Subcutaneous abdominal adipose tissue (tissue), 5 donors: Measurements from ENCODE around the gene PVR.
"Not testable (repeated sequence)": the region's sequence is repeated elsewhere in the genome, so short reads cannot be mapped to it uniquely, and the experiment has no call there.

Experiments used
- H3K27ac ChIP-seq: one replicate; pipeline ENCODE4 v1.7.0; 2013; ENCODE audit warnings: low read depth, mild to moderate bottlenecking, inconsistent platforms, low read length, moderate library complexity
- H3K27me3 ChIP-seq, 5 donors: one replicate each; pipeline ENCODE4 v1.7.0; 2013; ENCODE audit warnings: low read length in 5 of 5, inconsistent platforms in 1 of 5; ENCODE audit not compliant: control insufficient read depth in 5 of 5, insufficient read depth in 4 of 5
- H3K36me3 ChIP-seq, 5 donors: one replicate each; pipeline ENCODE4 v1.7.0; 2013; ENCODE audit warnings: low read length in 5 of 5; ENCODE audit not compliant: control insufficient read depth in 5 of 5, insufficient read depth in 5 of 5
- H3K4me1 ChIP-seq, 5 donors: one replicate each; pipeline ENCODE4 v1.7.0; 2013; ENCODE audit warnings: low read length in 5 of 5, mild to moderate bottlenecking in 3 of 5, moderate library complexity in 1 of 5; ENCODE audit not compliant: control insufficient read depth in 5 of 5, insufficient read depth in 5 of 5
- H3K4me3 ChIP-seq, 5 donors: one replicate each; pipeline ENCODE4 v1.7.0; 2013; ENCODE audit warnings: low read length in 5 of 5, low read depth in 1 of 5
- H3K9ac ChIP-seq, 5 donors: one replicate each; pipeline ENCODE4 v1.7.0; 2013; ENCODE audit warnings: low read length in 5 of 5, mild to moderate bottlenecking in 4 of 5, moderate library complexity in 3 of 5
- H3K9me3 ChIP-seq, 5 donors: one replicate each; pipeline ENCODE4 v1.7.0; 2013; ENCODE audit warnings: low read length in 5 of 5; ENCODE audit not compliant: control insufficient read depth in 5 of 5
- donor health status: healthy.
- donor health status: healthy.
- donor health status: healthy.
- donor health status: healthy.
- donor health status: healthy.

Gene PVR

GRCh38 chr19:44704982-44705381 is 61.3 kb downstream of the PVR start:
- no peak overlapping the region for H3K9ac ChIP-seq
- H3K4me1 ChIP-seq = no peaks in the 10 kb centered on the region
- H3K27me3 ChIP-seq = peaks cover 0 to 11% (median 0%) of the 10 kb centered on the region in 5 donors
- H3K9me3 ChIP-seq = no peaks in the 10 kb centered on the region
- H3K27ac ChIP-seq = no peak overlapping the region
- no peaks in the 10 kb centered on the region for H3K36me3 ChIP-seq
- H3K4me3 ChIP-seq = no peak overlapping the region

DNA sequence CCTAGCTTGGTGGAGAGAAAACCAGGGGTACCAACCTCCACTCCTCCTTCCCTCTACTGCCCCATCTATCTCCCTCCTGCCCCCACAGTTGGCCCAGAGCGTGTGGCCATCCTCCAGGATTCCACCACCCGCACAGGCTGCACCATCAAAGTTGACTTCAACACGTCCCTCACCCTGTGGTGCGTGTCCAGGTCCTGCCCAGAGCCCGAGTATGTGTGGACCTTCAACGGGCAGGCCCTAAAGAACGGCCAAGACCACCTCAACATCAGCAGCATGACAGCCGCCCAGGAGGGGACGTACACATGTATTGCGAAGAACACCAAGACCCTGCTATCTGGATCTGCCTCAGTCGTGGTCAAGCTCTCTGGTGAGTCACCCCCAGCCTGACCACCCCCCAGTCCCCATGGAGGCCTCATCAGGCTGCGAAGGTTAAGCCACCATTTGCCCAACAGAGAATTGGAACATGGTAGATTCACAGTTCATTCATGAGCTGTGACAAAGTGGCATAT is 61.8 kb downstream of the PVR start:
- H3K27me3 ChIP-seq = peaks cover 0 to 11% (median 0%) of the 10 kb centered on the region in 5 donors
- H3K4me1 ChIP-seq = peaks cover 0 to 3% (median 0%) of the 10 kb centered on the region in 5 donors
- H3K9ac ChIP-seq = no peak overlapping the region
- no peak overlapping the region for H3K27ac ChIP-seq
- no peak overlapping the region for H3K4me3 ChIP-seq
- no peaks in the 10 kb centered on the region for H3K9me3 ChIP-seq
- no peaks in the 10 kb centered on the region for H3K36me3 ChIP-seq

GRCh38 chr19:44706506-44707236 is 63.0 kb downstream of the PVR start:
- Histone ChIP-seq H3K27ac (no peak overlapping the region), H3K9ac (no peak overlapping the region), H3K36me3 (no peaks in the 10 kb centered on the region), H3K27me3 (peaks cover 0 to 11% (median 0%) of the 10 kb centered on the region in 5 donors), H3K9me3 (no peaks in the 10 kb centered on the region), H3K4me1 (peaks cover 0 to 9% (median 0%) of the 10 kb centered on the region in 5 donors), H3K4me3 (no peak overlapping the region)

DNA sequence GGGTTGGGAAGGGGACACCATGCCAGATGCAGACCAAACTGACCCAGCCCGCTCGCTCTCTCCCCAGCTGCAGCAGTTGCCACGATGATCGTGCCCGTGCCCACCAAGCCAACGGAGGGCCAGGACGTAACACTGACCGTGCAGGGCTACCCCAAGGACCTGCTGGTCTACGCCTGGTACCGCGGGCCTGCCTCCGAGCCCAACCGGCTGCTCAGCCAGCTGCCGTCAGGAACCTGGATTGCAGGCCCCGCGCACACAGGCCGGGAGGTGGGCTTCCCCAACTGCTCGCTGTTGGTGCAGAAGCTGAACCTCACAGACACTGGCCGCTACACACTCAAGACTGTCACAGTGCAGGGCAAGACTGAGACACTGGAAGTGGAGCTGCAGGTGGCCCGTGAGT is 64.1 kb downstream of the PVR start:
- Histone ChIP-seq H3K4me1 (peaks cover 0 to 9% (median 0%) of the 10 kb centered on the region in 5 donors), H3K9me3 (no peaks in the 10 kb centered on the region), H3K36me3 (no peaks in the 10 kb centered on the region), H3K9ac (no peak overlapping the region), H3K27me3 (peaks cover 0 to 8% (median 0%) of the 10 kb centered on the region in 5 donors), H3K27ac (no peak overlapping the region), H3K4me3 (no peak overlapping the region)

DNA sequence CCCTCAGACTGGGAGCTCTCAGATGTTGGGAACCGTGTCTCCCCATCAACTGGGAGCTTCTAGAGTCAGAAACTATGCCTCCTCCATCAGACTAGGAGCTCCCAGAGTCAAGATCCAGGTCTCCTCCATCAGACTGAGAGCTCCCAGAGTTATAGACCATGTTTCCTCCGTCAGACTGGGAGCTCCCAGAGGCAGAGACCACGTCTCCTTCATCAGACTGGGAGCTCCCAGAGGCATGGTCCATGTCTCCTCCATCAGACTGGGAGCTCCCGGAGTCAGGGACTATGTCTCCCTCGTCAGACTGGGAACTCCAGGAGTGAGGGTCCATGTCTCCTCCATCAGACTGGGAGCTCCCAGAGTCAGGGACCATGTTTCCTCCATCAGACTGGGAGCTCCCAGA is 65.2 kb downstream of the PVR start:
- Histone ChIP-seq H3K4me3 (no peak overlapping the region), H3K27me3 (peaks cover 0 to 10% (median 0%) of the 10 kb centered on the region in 5 donors)

GRCh38 chr19:44709434-44710266 is 65.9 kb downstream of the PVR start:
- not testable (repeated sequence) for H3K36me3 ChIP-seq, H3K4me1 ChIP-seq, H3K4me3 ChIP-seq, H3K9ac ChIP-seq, H3K27ac ChIP-seq, H3K9me3 ChIP-seq
- peaks cover 0 to 10% (median 0%) of the 10 kb centered on the region in 5 donors for H3K27me3 ChIP-seq

More for the DNA sequence above, 65.2 kb downstream of the PVR start:
- H3K36me3 ChIP-seq = no peaks in the 10 kb centered on the region
- peaks cover 0 to 9% (median 0%) of the 10 kb centered on the region in 5 donors for H3K4me1 ChIP-seq
- no peaks in the 10 kb centered on the region for H3K9me3 ChIP-seq
- H3K9ac ChIP-seq = no peak overlapping the region
- H3K27ac ChIP-seq = no peak overlapping the region

GRCh38 chr19:44710483-44710882 is 66.8 kb downstream of the PVR start:
- Histone ChIP-seq H3K9ac (no peak overlapping the region), H3K36me3 (no peaks in the 10 kb centered on the region), H3K27me3 (peaks cover 0 to 10% (median 0%) of the 10 kb centered on the region in 5 donors), H3K9me3 (peaks cover 0 to 12% (median 8%) of the 10 kb centered on the region in 5 donors), H3K4me3 (no peak overlapping the region), H3K27ac (no peak overlapping the region), H3K4me1 (peaks cover 0 to 9% (median 0%) of the 10 kb centered on the region in 5 donors)

- Histone ChIP-seq H3K36me3 (no peaks in the 10 kb centered on the region), H3K4me1 (peaks cover 0 to 11% (median 0%) of the 10 kb centered on the region in 5 donors), H3K4me3 (no peak overlapping the region), H3K27me3 (peaks cover 0 to 7% (median 0%) of the 10 kb centered on the region in 5 donors), H3K27ac (no peak overlapping the region), H3K9ac (no peak overlapping the region), H3K9me3 (peaks cover 0 to 16% (median 8%) of the 10 kb centered on the region in 5 donors)
Measured at GRCh38 chr19:44712864-44713515, 69.3 kb downstream of the PVR start.
